Adipose tissue (tissue), 3 donors: ENCODE data around the gene ZBTB16. TPM values are rescaled to one million over a fixed set of nuclear protein-coding genes. Genes with fewer than 3 reads are reported as not detected.

Experiments
- H3K27ac ChIP-seq: one replicate; pipeline ENCODE4 v1.5.1; 2013; ENCODE audit warnings: low read depth, low read length
- WGBS, 3 donors: extraction: QIAGEN DNeasy Blood & Tissue Kit; methylation state at CpG; one replicate each; pipeline ENCODE4 v1.1.7; 2013; 5-methylcytosine and 5-hydroxymethylcytosine counted together
- polyA plus RNA-seq, 3 donors: library from polyadenylated mRNA; stranded (reverse); fragments of 200-250 nt; gene quantifications; one replicate each; pipeline ENCODE4 v1.2.3, GENCODE V29; 2013
- donor health status: healthy with polysubstance abuse.
- donor health status: Bipolar disorder and iron deficiency.
- donor health status: healthy.

Gene ZBTB16
- polyA plus RNA-seq, 3 donors: 30.4 to 68.2 (median 43.1) TPM

DNA sequence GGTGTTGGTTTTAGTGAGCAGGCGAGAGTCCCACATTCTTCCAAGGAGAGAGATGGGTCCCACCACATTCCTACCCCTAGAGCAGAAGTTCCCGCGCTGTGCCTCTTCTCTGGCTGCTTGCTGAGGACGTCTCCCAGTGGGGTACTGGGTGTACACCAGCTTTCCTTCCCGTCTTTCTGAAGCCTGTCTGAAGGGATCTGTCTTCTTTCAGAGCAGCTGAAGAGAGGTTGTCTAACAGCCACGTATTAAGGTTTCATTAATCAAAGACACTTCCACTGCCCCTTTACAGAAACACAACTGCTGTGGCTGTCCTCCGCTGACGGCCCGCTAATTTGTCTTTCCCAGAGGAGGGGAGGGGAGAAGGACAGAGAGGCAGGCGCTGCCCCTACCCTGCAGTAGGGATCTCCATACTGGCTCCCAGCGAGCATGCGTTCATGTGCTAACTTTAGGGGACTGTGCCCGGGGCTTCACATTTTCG, 56.0 kb downstream of the ZBTB16 start:
- WGBS, 3 donors: 73 to 86% (median 80%) methylated on average over 14 of the region's 14 CpGs
- no peak overlapping the region for H3K27ac ChIP-seq

DNA sequence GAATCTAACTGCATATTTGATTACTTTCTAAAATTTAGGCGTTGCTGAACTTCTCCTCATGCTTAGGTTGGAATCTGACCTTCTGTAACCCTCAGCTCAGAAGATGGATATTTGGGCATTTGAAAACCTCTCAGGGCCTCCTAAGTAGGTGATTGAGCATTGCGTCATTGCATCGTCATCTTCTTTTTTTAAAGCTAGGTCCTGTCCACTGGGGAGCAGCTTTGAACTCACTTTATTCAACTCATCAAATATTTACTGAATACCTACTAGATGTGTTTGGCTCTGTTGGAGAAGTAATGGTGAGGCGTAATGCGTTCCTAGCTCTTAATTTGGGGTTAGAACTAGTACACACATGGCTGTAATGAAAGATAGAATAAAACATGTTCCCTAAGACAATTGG, 56.8 kb downstream of the ZBTB16 start:
- 88 to 94% (median 90%) methylated on average over 5 of the region's 5 CpGs for WGBS, 3 donors
- H3K27ac ChIP-seq: no peak overlapping the region

GRCh38 chr11:114116800-114117199, 57.3 kb downstream of the ZBTB16 start:
- H3K27ac ChIP-seq: no peak overlapping the region
- WGBS, 3 donors: 93 to 100% (median 93%) methylated on average over 3 of the region's 3 CpGs

DNA sequence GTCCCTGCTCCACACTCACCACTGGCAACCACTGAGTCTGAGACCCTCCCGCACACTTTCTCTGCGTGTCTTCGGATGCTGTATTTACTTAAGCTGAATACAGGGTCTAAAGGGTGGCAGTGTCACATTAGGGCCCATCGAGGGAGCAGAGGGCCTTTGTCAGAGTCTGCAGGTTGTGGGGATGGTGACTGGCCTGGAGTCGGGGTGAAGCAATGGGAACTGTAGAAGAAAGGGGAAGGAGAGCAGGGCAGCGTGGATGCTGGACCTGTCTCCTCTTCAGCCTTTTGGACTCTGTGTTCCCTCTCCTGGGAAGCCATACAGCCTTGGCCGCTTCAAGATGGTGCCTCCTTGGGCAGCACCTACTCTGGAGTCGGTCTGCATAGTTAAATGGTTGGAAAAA, 61.1 kb downstream of the ZBTB16 start:
- 83 to 94% (median 88%) methylated on average over 8 of the region's 8 CpGs for WGBS, 3 donors
- H3K27ac ChIP-seq: no peak overlapping the region

DNA sequence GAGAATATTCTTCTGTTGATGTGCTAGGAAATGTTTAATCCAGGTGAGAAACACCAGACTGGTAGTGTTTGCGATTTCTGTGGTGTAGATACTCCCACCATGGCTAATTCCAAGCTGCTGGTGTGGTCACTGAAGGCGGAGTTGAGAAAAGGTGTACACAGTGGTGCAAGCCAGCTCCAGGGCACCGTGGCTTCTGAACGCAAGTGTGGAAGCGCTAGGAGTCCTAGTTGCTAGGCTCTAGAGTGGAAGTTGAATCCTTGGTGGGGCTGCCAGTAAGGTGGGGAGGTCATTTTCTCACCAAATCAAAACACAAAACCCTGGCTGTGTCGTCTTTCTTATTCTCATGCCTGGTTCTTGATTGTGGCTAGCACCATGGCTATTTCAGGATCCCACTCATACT, 61.6 kb downstream of the ZBTB16 start:
- no peak overlapping the region for H3K27ac ChIP-seq
- 93 to 99% (median 93%) methylated on average over 6 of the region's 6 CpGs for WGBS, 3 donors

GRCh38 chr11:114121804-114122504, 62.4 kb downstream of the ZBTB16 start:
- 69 to 79% (median 79%) methylated on average over 6 of the region's 6 CpGs for WGBS, 3 donors
- H3K27ac ChIP-seq: no peak overlapping the region

DNA sequence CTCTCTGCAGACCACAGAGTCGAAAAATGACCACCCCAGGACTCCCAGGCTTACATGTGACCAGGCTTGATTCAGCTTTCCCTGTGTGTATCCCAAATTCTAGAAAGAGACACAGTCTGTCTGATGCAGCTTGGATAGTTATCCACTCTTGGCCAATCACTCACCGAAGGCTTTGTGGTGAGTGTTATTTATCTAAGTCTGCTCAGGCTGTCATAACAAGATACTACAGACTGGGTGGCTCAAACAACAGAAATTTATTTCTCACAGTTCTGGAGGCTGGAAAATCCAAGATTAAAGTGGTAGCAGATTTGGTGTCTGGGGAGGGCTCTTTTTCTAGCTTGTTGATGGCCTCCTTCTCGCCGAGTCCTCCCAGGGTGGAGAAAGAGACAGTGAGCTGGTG, 63.2 kb downstream of the ZBTB16 start:
- 80 to 95% (median 92%) methylated on average over 4 of the region's 4 CpGs for WGBS, 3 donors

GRCh38 chr11:114123692-114124330, 64.3 kb downstream of the ZBTB16 start:
- WGBS, 3 donors: 94 to 96% (median 95%) methylated on average over 11 of the region's 11 CpGs
- H3K27ac ChIP-seq: no peak overlapping the region

More for the DNA sequence above, 63.2 kb downstream of the ZBTB16 start:
- no peak overlapping the region for H3K27ac ChIP-seq

GRCh38 chr11:114124601-114125144, 65.2 kb downstream of the ZBTB16 start:
- no peak overlapping the region for H3K27ac ChIP-seq
- WGBS, 3 donors: 90 to 93% (median 93%) methylated on average over 5 of the region's 5 CpGs

GRCh38 chr11:114125531-114125930, 66.0 kb downstream of the ZBTB16 start:
- 91 to 93% (median 93%) methylated on average over 7 of the region's 7 CpGs for WGBS, 3 donors

DNA sequence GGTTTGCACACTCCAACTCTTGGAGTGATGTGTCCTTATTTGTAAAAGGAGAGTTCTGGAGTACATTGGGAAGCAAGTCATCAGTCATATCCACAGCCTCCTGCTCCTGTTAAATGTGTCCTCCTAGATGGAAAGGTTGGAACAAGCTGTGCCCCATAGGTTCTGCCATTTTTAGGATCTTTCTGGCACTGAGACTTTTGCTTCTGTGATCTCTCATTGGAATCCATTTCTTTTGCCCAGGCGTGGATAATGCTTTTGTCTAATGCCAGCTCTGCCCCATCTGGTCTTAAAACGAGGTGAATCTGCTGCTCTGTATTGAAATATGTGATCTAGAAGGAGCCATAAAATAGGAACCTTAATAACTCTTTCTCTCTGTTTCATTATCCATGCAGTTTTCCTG, 66.4 kb downstream of the ZBTB16 start:
- WGBS, 3 donors: 91 to 97% (median 91%) methylated on average over 2 of the region's 2 CpGs
- H3K27ac ChIP-seq: no peak overlapping the region

More at GRCh38 chr11:114125531-114125930, 66.0 kb downstream of the ZBTB16 start:
- H3K27ac ChIP-seq: no peak overlapping the region

- no peak overlapping the region for H3K27ac ChIP-seq
- 92 to 94% (median 93%) methylated on average over 5 of the region's 5 CpGs for WGBS, 3 donors
Observed at GRCh38 chr11:114128399-114128798, 68.9 kb downstream of the ZBTB16 start.

DNA sequence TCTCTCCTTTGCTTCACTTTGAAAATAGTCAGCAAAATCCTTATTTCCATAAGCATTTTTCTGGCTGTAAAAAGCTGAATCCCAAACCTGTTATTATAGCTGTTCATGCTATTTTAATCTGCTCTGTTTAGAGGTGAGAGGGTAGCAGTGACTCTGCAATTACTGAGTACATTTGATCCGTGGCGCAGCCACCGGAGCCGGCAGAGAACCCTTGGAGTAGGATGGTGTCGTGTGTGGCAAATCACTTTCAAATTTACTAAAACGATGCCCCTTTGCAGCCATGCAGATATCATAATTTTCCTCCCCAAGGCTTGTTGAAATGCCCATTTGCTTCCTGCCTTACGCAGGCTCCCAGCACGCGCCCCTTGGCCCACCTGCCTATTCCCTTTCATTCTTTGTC, 69.6 kb downstream of the ZBTB16 start:
- WGBS, 3 donors: 76 to 84% (median 80%) methylated on average over 9 of the region's 9 CpGs
- H3K27ac ChIP-seq: no peak overlapping the region

DNA sequence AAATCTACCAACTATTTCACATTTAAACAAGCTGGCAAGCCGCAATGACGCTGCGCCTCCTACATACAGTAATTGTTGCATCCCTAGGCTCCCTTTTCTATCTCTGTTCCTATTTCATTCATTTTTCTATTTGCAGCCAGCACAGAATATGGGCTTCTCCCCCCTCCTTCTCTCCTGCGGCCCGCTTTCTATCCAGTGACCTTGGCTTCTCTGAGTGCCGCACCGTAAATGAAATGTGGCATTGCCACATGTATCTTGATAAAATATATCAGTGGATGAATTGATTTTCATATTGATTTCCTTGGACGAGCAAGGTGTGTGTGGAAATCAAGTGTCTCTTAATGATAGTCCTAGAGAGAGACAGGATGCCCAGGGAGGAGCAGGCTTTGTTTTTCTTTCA, 70.2 kb downstream of the ZBTB16 start:
- H3K27ac ChIP-seq: no peak overlapping the region
- WGBS, 3 donors: 53 to 89% (median 82%) methylated on average over 8 of the region's 8 CpGs

GRCh38 chr11:114130115-114130576, 70.6 kb downstream of the ZBTB16 start:
- 81 to 84% (median 82%) methylated on average over 6 of the region's 6 CpGs for WGBS, 3 donors
- H3K27ac ChIP-seq: no peak overlapping the region

GRCh38 chr11:114130629-114131277, 71.2 kb downstream of the ZBTB16 start:
- no peak overlapping the region for H3K27ac ChIP-seq

DNA sequence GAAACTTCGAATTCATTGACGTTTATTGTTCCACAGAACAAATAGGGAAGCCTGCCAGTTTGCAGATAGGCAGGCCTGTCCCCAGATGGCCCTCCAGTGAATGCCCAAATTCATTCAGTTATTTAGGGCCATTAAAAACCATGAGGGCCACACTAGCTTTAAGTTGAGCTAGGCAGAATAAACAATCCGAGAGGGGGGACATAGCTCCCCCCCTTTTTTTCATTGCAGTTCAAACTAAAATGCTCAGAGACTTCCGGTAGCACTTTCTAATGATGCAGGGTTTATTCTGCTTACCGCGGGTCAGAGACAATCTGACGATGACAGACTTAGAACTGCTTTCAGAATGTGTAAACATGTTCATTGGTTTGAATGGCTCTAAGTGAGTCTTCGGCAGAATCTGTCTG, 72.0 kb downstream of the ZBTB16 start:
- 31 to 43% (median 39%) methylated on average over 8 of the region's 8 CpGs for WGBS, 3 donors
- H3K27ac ChIP-seq: no peak overlapping the region

More at GRCh38 chr11:114130629-114131277, 71.2 kb downstream of the ZBTB16 start:
- WGBS, 3 donors: 66 to 72% (median 69%) methylated on average over 7 of the region's 7 CpGs

DNA sequence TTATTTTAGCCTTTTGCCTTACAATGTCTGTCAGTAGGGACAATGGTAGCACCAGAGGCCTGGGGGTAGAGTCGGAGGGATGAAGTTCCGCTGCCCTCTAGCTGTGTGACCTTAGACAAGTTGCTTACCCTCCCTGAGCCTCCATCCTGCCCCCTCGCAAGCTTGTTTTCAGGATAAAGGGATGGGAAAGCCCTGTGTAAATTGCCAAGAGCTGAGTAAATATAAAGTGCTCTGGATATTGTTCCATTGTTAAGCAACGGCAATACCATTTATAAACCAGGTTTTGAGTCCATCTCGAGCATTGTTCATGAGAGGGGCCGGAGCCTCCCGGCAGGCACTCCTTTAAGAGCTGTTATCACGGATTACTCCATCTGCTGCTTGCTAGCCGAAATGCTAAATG, 72.9 kb downstream of the ZBTB16 start:
- WGBS, 3 donors: 73 to 93% (median 84%) methylated on average over 9 of the region's 9 CpGs
- H3K27ac ChIP-seq: no peak overlapping the region

- H3K27ac ChIP-seq: no peak overlapping the region
- 76 to 95% (median 79%) methylated on average over 6 of the region's 6 CpGs for WGBS, 3 donors
Observed at GRCh38 chr11:114132944-114133394, 73.5 kb downstream of the ZBTB16 start.
